Measurements from ENCODE around the gene MACROD2.

DNA sequence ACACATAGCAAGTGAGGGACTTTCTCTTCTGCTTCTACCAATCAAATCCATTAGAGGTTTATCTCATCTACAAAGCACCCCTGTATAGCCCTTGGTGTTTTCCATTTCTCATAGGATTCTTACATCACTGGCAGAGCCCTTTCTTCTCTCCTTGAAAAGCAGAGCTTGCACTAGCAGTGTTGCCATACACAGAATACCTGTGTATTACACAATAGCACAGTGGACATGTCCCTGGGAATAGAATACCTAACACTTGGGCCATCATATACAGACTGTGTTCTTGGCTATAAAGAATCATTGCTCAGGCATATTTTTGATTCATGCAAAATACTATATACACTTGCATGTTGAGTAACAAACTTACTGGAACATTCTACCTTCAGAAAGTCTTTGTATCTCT lies 1996.0 kb downstream of the MACROD2 start:
- no peak for TF ChIP-seq CTCF (IDR thresholded peaks at IDR 0.05)
- TF ChIP-seq POLR2A (IDR thresholded peaks at IDR 0.05): no peak
